Retinal pigment epithelial cell (primary cell): ENCODE measurements around the gene IRGQ.
A peak's percentile ranks its signal among the peaks of the same experiment; 100 is the strongest.

Experiments
- DNase-seq: peaks from one replicate; pipeline ENCODE4 v3.0.0-alpha.2; 2010; ENCODE audit warnings: low read depth
- H3K4me3 ChIP-seq: 2 replicates; pipeline ENCODE4 v1.5.1; 2011; ENCODE audit warnings: mild to moderate bottlenecking, low read length, control low read depth, moderate library complexity
- TF ChIP-seq, protein P1 (sequence below): conservative IDR thresholded peaks from 2 replicates; pipeline ENCODE4 v1.5.1; 2011; ENCODE audit warnings: low read depth, low read length, control low read depth, inconsistent platforms

IRGQ gene

DNA sequence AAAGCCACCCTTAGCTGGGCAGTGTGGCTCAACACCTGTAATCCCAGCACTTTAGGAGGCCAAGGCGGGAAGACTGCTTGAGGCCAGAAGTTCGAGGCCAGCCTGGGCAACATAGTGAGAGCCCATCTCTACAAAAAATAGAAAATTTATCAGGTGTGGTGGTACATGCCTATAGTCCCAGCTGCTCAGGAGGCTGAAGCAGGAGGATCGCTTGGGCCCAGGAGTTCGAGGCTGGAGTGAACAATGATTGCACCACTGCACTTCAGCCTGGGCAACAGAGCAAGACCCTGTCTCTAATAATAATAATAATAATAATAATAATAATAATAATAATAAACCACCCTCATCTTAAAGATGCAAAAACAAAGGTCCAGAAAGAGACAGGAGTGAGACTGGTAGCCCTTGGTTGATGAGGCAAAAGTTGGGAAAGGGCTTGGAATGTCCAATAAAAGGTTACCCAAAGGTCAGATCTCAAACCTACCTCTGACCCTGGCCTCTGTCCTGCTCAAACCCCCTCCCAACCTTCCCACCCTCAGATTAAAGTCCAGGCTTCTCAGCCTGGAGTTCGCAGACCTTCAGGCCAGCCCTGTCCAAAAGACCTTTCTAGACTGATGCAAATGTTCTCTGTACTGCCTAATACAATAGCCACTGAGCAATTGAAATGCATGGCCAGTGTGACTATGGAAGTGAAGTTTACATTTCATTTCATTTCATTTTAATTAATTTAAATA is 53.8 kb downstream of the IRGQ start:
- H3K4me3 ChIP-seq: no peak overlapping the region
- TF ChIP-seq, protein P1, sequence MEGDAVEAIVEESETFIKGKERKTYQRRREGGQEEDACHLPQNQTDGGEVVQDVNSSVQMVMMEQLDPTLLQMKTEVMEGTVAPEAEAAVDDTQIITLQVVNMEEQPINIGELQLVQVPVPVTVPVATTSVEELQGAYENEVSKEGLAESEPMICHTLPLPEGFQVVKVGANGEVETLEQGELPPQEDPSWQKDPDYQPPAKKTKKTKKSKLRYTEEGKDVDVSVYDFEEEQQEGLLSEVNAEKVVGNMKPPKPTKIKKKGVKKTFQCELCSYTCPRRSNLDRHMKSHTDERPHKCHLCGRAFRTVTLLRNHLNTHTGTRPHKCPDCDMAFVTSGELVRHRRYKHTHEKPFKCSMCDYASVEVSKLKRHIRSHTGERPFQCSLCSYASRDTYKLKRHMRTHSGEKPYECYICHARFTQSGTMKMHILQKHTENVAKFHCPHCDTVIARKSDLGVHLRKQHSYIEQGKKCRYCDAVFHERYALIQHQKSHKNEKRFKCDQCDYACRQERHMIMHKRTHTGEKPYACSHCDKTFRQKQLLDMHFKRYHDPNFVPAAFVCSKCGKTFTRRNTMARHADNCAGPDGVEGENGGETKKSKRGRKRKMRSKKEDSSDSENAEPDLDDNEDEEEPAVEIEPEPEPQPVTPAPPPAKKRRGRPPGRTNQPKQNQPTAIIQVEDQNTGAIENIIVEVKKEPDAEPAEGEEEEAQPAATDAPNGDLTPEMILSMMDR: no peak
- DNase-seq: no peak

GRCh38 chr19:43540381-43540780 is 55.6 kb downstream of the IRGQ start:
- no peak for DNase-seq
- no peak overlapping the region for H3K4me3 ChIP-seq
- TF ChIP-seq, protein P1: no peak

DNA sequence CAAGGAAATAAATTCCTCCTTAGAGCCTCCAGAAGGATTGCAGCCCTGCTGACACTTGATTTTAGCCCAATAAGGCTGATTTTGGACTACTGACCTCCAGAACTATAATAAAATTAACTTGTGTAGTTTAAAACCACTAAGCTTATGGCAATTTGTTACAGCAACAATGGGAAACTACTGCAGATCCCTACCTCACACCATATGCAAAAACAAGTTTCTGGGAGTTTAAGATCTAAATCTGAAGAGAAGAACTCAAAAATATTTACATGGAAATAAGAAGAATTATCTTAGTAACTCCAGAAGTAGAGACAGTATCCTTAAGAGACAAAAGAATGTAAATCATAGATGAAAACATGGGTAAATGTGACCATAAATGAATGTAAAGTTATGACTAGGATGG is 57.0 kb downstream of the IRGQ start:
- H3K4me3 ChIP-seq: no peak overlapping the region
- TF ChIP-seq, protein P1: no peak
- no peak for DNase-seq

GRCh38 chr19:43534816-43535761 is 60.8 kb downstream of the IRGQ start:
- no peak overlapping the region for H3K4me3 ChIP-seq
- TF ChIP-seq, protein P1: peak; percentile 74
- no peak for DNase-seq
